ENCODE results near the gene FANK1.
"Not testable (repeated sequence)": the region's sequence is repeated elsewhere in the genome, so short reads cannot be mapped to it uniquely, and the experiment has no call there.

The FANK1 gene

DNA sequence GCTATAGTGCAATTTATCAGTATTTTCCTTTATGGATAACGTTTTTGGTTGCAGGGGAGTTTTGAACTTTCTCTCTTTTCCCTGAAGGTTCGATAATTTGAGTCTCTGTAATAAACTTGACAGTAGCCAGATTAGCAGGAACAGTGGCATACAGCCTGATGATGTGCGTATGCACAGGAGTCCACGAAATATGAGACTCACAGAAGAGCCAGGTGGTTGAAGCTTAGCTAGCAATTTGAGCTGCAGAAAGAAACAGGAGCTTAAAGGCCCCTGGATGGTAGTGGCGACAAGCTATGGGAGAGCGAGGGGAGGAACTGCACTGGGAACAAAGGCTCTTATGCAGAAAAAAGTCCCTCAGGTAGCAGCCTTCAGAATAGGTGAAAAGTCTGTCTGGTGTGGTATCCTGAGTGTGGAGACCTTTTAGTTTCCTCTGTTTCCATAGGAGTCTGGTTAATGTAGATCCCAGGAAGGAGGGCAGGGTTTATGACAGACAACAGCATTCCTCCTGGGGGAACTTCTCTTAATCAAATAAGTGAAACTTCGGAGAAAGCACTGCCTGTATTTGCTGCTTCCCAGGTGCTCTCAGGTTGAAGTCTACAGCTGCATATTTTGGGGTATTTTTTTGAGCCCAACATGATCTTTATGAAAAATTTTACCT is 32.7 kb downstream of the FANK1 start:
- FAIRE-seq (no peak), DNase-seq (ENCODE audit: insufficient read length) (no peak)
- TF ChIP-seq POLR2A (IDR thresholded peaks at IDR 0.05; ENCODE audit: low read depth, low read length) = no peak
- TF ChIP-seq POLR2AphosphoS5 (IDR thresholded peaks at IDR 0.05; ENCODE audit: low read depth, low read length) = no peak
- TF ChIP-seq TAF1 (IDR thresholded peaks at IDR 0.05; ENCODE audit: borderline replicate concordance, low read depth, low read length) = no peak

- DNase-seq (ENCODE audit: insufficient read length) = no peak
- FAIRE-seq = no peak
- TF ChIP-seq POLR2AphosphoS5 (IDR thresholded peaks at IDR 0.05; ENCODE audit: low read depth, low read length) (no peak), POLR2A (IDR thresholded peaks at IDR 0.05; ENCODE audit: low read depth, low read length) (no peak), TAF1 (IDR thresholded peaks at IDR 0.05; ENCODE audit: borderline replicate concordance, low read depth, low read length) (no peak)
Measured at GRCh38 chr10:125929618-125930017, 33.3 kb downstream of the FANK1 start.

- TF ChIP-seq POLR2AphosphoS5 (IDR thresholded peaks at IDR 0.05; ENCODE audit: low read depth, low read length) (no peak), TAF1 (IDR thresholded peaks at IDR 0.05; ENCODE audit: borderline replicate concordance, low read depth, low read length) (no peak), POLR2A (IDR thresholded peaks at IDR 0.05; ENCODE audit: low read depth, low read length) (no peak)
- FAIRE-seq (no peak), DNase-seq (ENCODE audit: insufficient read length) (no peak)
Measured at GRCh38 chr10:125933693-125934092, 37.3 kb downstream of the FANK1 start.

GRCh38 chr10:125936331-125936730 is 40.0 kb downstream of the FANK1 start:
- TF ChIP-seq TAF1 (IDR thresholded peaks at IDR 0.05; ENCODE audit: borderline replicate concordance, low read depth, low read length) (no peak), POLR2AphosphoS5 (IDR thresholded peaks at IDR 0.05; ENCODE audit: low read depth, low read length) (no peak), POLR2A (IDR thresholded peaks at IDR 0.05; ENCODE audit: low read depth, low read length) (no peak)
- no peak for FAIRE-seq
- no peak for DNase-seq (ENCODE audit: insufficient read length)

- FAIRE-seq = no peak
- DNase-seq (ENCODE audit: insufficient read length) = no peak
- TF ChIP-seq POLR2A (IDR thresholded peaks at IDR 0.05; ENCODE audit: low read depth, low read length) = no peak
- no peak for TF ChIP-seq POLR2AphosphoS5 (IDR thresholded peaks at IDR 0.05; ENCODE audit: low read depth, low read length)
- TF ChIP-seq TAF1 (IDR thresholded peaks at IDR 0.05; ENCODE audit: borderline replicate concordance, low read depth, low read length) = no peak
Measured at GRCh38 chr10:125940515-125940914, 44.2 kb downstream of the FANK1 start.

- TF ChIP-seq TAF1 (IDR thresholded peaks at IDR 0.05; ENCODE audit: borderline replicate concordance, low read depth, low read length) (no peak), POLR2A (IDR thresholded peaks at IDR 0.05; ENCODE audit: low read depth, low read length) (no peak), POLR2AphosphoS5 (IDR thresholded peaks at IDR 0.05; ENCODE audit: low read depth, low read length) (no peak)
- DNase-seq (ENCODE audit: insufficient read length) (no peak), FAIRE-seq (no peak)
Measured at GRCh38 chr10:125951290-125951689, 54.9 kb downstream of the FANK1 start.

DNA sequence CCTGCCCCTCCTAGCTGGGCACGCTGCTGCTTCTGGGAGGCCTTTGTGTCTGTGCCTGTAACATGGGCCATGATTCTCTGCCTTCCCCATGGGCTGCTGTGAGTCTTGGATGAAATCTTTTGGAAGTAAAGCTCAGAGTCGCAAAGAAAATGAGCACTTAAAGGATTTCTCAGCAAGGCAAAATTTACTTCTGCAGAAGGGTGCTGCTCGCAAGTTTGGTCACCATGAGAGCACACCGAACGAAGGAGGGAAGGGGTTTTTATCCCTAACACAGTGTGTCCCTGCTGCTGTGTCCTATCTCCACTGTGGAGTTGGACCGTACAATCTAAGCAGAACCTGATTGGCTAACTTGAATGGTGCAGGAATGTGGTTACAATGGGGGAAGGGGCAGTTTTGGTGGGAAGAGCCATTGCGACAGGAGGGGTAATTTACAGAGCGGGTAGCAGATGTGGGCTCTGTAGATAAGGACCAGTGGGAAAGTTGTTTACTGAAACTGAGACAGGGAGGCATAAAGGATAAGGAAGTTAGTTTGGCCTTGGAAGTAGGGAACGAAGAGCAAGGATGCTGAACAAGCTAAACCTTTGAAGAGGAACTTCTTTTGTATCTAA is 57.5 kb downstream of the FANK1 start:
- FAIRE-seq (no peak), DNase-seq (ENCODE audit: insufficient read length) (no peak)
- TF ChIP-seq TAF1 (IDR thresholded peaks at IDR 0.05; ENCODE audit: borderline replicate concordance, low read depth, low read length) (no peak), POLR2A (IDR thresholded peaks at IDR 0.05; ENCODE audit: low read depth, low read length) (no peak), POLR2AphosphoS5 (IDR thresholded peaks at IDR 0.05; ENCODE audit: low read depth, low read length) (no peak)

- TF ChIP-seq TAF1 (IDR thresholded peaks at IDR 0.05; ENCODE audit: borderline replicate concordance, low read depth, low read length) = no peak
- no peak for TF ChIP-seq POLR2A (IDR thresholded peaks at IDR 0.05; ENCODE audit: low read depth, low read length)
- no peak for TF ChIP-seq POLR2AphosphoS5 (IDR thresholded peaks at IDR 0.05; ENCODE audit: low read depth, low read length)
- DNase-seq (ENCODE audit: insufficient read length) = no peak
- no peak for FAIRE-seq
Measured at GRCh38 chr10:125955766-125956165, 59.4 kb downstream of the FANK1 start.

- TF ChIP-seq TAF1 (IDR thresholded peaks at IDR 0.05; ENCODE audit: borderline replicate concordance, low read depth, low read length) (no peak), POLR2A (IDR thresholded peaks at IDR 0.05; ENCODE audit: low read depth, low read length) (no peak), POLR2AphosphoS5 (IDR thresholded peaks at IDR 0.05; ENCODE audit: low read depth, low read length) (no peak)
- DNase-seq (ENCODE audit: insufficient read length) (no peak), FAIRE-seq (no peak)
Measured at GRCh38 chr10:125961743-125962142, 65.4 kb downstream of the FANK1 start.

DNA sequence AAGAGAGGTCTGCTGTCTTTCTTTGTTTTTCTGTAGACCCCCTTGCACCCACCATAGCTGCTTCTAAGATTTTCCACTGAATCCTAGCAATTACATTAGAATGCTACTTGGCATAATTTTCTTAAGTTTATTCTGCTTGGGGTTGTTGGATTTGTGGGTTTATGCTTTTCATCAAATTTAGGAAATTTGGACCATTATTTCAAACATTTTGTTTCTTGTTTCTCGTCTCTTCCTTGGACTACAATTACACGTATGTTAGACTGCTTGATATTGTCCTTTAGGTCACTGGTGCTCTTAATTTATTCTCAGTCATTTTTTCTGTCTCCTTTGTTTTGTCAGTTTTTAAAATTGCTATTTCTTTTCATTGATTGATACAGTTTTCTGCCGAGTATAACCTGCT is 65.8 kb downstream of the FANK1 start:
- TF ChIP-seq POLR2A (IDR thresholded peaks at IDR 0.05; ENCODE audit: low read depth, low read length) (no peak), POLR2AphosphoS5 (IDR thresholded peaks at IDR 0.05; ENCODE audit: low read depth, low read length) (no peak), TAF1 (IDR thresholded peaks at IDR 0.05; ENCODE audit: borderline replicate concordance, low read depth, low read length) (no peak)
- FAIRE-seq = no peak
- no peak for DNase-seq (ENCODE audit: insufficient read length)

DNA sequence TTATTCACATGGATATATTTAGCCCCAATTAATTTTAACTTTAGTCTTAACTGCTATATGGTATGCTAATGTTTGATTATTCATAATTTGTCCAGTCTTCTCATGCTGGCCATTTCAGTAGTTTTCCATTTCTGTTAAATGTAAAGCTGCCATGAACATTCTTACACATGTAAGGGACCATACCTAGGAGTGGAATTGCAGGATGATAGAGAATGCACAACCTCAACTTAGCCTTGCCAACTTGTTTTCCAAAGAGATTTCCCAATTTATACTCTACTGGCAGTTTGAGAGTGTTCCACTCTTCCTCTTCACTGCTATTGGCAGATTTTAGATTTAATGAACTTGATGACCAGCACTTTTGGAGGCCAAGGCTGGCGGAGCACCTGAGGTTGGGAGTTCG is 68.2 kb downstream of the FANK1 start:
- TF ChIP-seq TAF1 (IDR thresholded peaks at IDR 0.05; ENCODE audit: borderline replicate concordance, low read depth, low read length) = no peak
- TF ChIP-seq POLR2AphosphoS5 (IDR thresholded peaks at IDR 0.05; ENCODE audit: low read depth, low read length) = no peak
- no peak for TF ChIP-seq POLR2A (IDR thresholded peaks at IDR 0.05; ENCODE audit: low read depth, low read length)
- DNase-seq (ENCODE audit: insufficient read length) (no peak), FAIRE-seq (no peak)

GRCh38 chr10:125967533-125967932 is 71.2 kb downstream of the FANK1 start:
- no peak for DNase-seq (ENCODE audit: insufficient read length)

GRCh38 chr10:125970077-125970630 is 73.8 kb downstream of the FANK1 start:
- DNase-seq (ENCODE audit: insufficient read length); FAIRE-seq: not testable (repeated sequence)

More at GRCh38 chr10:125967533-125967932, 71.2 kb downstream of the FANK1 start:
- no peak for FAIRE-seq
- TF ChIP-seq POLR2A (IDR thresholded peaks at IDR 0.05; ENCODE audit: low read depth, low read length) (no peak), TAF1 (IDR thresholded peaks at IDR 0.05; ENCODE audit: borderline replicate concordance, low read depth, low read length) (no peak), POLR2AphosphoS5 (IDR thresholded peaks at IDR 0.05; ENCODE audit: low read depth, low read length) (no peak)
